Activated naive CD4-positive, alpha-beta T cell treated with anti-CD3 and anti-CD28 coated beads for 36 hours (primary cell): ENCODE measurements around the gene SPTB. TPM values are rescaled to one million over a fixed set of nuclear protein-coding genes. Genes with fewer than 3 reads are reported as not detected.
A peak's percentile ranks its signal among the peaks of the same experiment; 100 is the strongest.
"Not testable (repeated sequence)": the region's sequence is repeated elsewhere in the genome, so short reads cannot be mapped to it uniquely, and the experiment has no call there.

Source experiments
- CTCF ChIA-PET: fragments of 350-600 bp; sonication (Branson Sonifier 250); formaldehyde crosslinking; loops from one replicate; lab custom pipeline; 2021; ENCODE audit warnings: antibody characterized with exemption; lab: Charles Lee
- DNase-seq: peaks from one replicate; pipeline ENCODE4 v3.0.0-alpha.2; 2020
- H3K27ac Mint-ChIP-seq: one replicate; pipeline ENCODE4 v1.8.0; 2021; ENCODE audit warnings: mild to moderate bottlenecking, mixed read lengths
- H3K27me3 Mint-ChIP-seq: one replicate; pipeline ENCODE4 v1.8.0; 2021; ENCODE audit warnings: low read depth, mixed read lengths
- H3K36me3 Mint-ChIP-seq: one replicate; pipeline ENCODE4 v1.8.0; 2021; ENCODE audit warnings: low read depth, mixed read lengths
- H3K4me1 Mint-ChIP-seq: one replicate; pipeline ENCODE4 v1.8.0; 2021; ENCODE audit warnings: low read depth, mixed read lengths
- H3K4me3 Mint-ChIP-seq: one replicate; pipeline ENCODE4 v1.8.0; 2021; ENCODE audit warnings: mild to moderate bottlenecking, moderate library complexity, mixed read lengths
- H3K9me3 Mint-ChIP-seq: one replicate; pipeline ENCODE4 v1.8.0; 2021; ENCODE audit warnings: mixed read lengths
- intact Hi-C: fragments of 100-400 bp; cut with micrococcal nuclease; formaldehyde crosslinking; loops from one replicate; pipeline ENCODE4 v1.15.1; 2023
- total RNA-seq, 2 experiments: library from RNA; stranded (reverse); gene quantifications; one replicate each; pipeline ENCODE4 v1.2.3, GENCODE V29; 2021

Gene SPTB
- total RNA-seq, 2 experiments from 2014 or later, result 0.42 to 0.55 TPM

DNA sequence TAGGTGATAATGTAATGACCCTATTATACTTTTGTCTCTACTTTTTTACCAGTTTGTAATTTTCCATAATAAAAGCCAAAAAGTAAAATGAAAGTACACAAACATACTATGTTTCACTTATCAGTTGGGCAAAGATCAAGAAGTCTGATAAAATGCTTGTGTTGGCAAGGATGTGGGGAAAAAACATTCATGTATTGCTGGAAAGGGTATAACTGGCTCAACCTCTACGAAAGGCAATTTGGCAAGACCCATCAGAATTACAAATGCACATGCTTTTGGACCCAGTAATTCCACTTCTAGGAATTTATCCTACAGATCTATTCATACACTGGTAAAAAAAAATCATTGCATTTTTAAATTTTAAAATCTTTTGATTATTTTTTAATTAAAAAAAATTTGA, 68.0 kb downstream of the SPTB start:
- intact Hi-C loops, result no loop called here
- Mint-ChIP-seq H3K4me3 (no peak overlapping the region), H3K27me3 (peaks cover 2% of the 10 kb centered on the region), H3K36me3 (no peaks in the 10 kb centered on the region), H3K4me1 (peaks cover 7% of the 10 kb centered on the region), H3K9me3 (no peaks in the 10 kb centered on the region), H3K27ac (no peak overlapping the region)
- CTCF ChIA-PET, result no interaction called here
- DNase-seq, result no peak

DNA sequence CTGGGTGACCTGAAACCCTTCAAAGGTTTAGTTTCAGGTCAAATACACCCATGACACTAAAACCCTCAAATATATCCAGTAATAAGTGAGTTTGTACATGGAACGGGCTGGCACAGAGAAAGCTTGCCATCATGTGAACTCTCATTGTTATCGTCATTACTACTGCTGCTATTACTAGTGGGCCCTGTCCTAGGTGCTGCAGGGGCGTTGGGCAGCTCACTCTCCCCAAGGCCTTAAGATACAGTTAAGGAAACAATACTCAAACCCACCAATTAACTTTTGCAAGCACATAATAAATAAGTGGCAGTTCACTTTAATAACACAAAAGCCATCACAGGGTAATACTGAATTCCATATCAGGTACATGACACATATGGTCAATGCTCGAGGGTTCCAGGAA, 71.3 kb downstream of the SPTB start:
- Mint-ChIP-seq H3K27me3 (peaks cover 2% of the 10 kb centered on the region), H3K9me3 (no peaks in the 10 kb centered on the region), H3K27ac (no peak overlapping the region), H3K4me1 (peaks cover 7% of the 10 kb centered on the region), H3K4me3 (no peak overlapping the region), H3K36me3 (no peaks in the 10 kb centered on the region)
- intact Hi-C loops, result no loop called here
- CTCF ChIA-PET, result interaction anchor here (1.7 kb wide), 1 partner anchor 84 kb away, joined by 6 read pairs; no protein-coding TSS in a partner anchor
- DNase-seq, result no peak

DNA sequence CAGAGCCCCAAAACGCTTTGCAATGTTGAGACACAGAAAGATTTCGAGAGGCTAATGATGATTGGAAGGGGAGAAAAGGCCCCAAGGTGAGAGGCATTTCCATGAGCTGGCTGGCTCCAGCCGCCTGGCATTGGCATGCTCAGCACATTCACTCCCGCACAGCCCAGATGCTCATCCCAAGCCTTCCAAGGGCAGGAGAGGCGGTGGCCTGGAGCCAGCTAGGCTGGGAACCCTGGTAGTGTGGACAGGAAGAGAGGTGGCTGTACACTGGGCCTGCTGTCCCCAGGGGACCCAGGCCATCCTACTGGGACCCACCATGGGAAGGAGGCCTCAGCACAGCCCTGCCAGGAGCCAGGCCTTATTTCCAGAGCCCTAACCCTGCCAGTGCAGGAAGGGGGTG, 72.2 kb downstream of the SPTB start:
- no peak for DNase-seq
- H3K4me1 Mint-ChIP-seq, result peaks cover 4% of the 10 kb centered on the region
- H3K9me3 Mint-ChIP-seq, result no peaks in the 10 kb centered on the region
- intact Hi-C loops, result no loop called here
- CTCF ChIA-PET, result interaction anchor here (0.7 kb wide), 1 partner anchor 43 kb away, joined by 3 read pairs; no protein-coding TSS in a partner anchor
- H3K27me3 Mint-ChIP-seq, result peaks cover 2% of the 10 kb centered on the region
- H3K4me3 Mint-ChIP-seq, result no peak overlapping the region
- no peaks in the 10 kb centered on the region for H3K36me3 Mint-ChIP-seq
- H3K27ac Mint-ChIP-seq, result no peak overlapping the region

DNA sequence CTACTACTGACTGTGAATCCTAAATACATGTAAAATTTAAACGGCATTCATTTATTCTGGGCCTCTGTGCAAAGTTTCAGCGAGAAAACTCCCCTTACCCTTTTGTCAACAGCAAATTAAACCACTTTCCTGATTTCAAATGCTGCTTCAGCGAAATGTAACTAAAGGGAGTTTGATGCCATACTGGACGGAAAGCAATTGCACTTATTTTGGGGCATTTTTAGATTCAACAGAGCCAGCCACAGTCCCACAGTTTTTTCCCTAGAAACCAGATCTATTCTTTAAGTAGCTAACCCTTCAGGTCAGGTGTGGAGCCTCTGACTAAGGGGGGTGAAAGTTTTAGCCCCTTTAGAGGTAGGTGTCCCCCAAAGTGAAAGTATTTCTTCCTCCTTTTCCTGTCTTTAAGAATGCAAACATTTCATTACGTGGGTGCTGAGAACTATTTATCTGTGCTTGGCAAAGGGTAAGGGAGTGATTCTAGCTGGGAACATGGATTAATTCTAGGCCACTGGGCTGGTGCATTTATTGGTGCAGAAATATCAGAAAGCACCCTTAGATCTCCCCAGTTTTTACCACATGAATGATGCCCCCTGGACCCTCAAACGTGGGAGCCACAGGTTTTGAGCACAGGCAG, 72.7 kb downstream of the SPTB start:
- Mint-ChIP-seq H3K27me3 (peaks cover 2% of the 10 kb centered on the region), H3K27ac (no peak overlapping the region), H3K36me3 (no peaks in the 10 kb centered on the region), H3K4me3 (no peak overlapping the region), H3K9me3 (no peaks in the 10 kb centered on the region), H3K4me1 (no peaks in the 10 kb centered on the region)
- DNase-seq, result no peak
- CTCF ChIA-PET, result interaction anchor here (0.7 kb wide), 1 partner anchor 42 kb away, joined by 3 read pairs; no protein-coding TSS in a partner anchor
- intact Hi-C loops, result no loop called here

DNA sequence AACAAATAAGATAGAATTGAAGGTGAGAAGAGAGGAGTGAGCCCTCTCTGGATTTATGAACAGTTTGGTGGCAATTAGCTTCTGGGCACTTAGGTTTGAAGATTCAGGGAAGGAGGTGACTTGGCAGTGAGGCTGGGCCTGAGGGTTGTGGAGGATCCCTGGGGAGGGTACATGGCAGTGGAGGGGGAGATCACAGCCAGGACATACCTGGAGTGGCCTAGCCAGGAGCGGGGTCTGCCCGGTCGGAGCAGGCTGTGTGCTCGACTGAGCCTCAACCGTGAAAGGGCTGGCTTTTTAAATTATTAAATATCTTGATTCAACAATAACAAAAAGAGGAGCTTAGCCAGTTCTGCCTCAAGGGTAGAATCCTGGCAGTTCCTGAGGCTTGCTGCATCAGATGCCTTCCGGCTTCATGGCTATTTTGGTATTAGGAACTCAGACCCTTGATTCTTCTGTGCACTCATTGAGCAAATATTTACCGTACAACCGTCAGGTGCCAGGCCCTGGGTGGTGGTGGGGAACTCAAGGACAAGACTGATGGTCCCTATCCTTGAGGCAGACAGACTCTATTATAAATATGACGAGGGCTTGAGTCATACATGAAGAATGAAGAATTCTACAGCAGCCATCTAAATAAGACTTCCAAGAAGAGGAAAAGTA, 73.4 kb downstream of the SPTB start:
- Mint-ChIP-seq H3K9me3 (no peaks in the 10 kb centered on the region), H3K4me3 (no peak overlapping the region), H3K36me3 (no peaks in the 10 kb centered on the region), H3K27ac (no peak overlapping the region), H3K27me3 (peaks cover 2% of the 10 kb centered on the region), H3K4me1 (no peaks in the 10 kb centered on the region)
- CTCF ChIA-PET, result no interaction called here
- DNase-seq, result no peak
- intact Hi-C loops, result no loop called here

DNA sequence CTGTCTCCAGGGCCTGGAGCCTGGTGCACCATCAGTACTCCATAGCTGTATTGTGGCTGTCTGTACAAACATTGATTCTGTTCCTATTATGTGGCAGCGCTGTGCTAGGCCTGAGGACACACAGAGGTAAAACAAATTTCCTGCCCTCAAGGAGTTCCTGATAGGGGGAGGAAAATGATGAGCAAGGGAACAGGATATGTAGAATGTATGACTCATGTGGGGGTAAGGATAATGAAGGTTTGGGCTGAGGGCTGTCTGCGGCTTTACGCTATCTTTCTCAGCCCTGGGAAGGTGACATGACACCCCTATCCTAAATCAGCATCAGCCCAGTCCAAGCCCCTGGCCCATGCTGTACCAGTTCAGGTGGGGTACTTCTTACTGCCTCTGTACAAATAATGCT, 74.1 kb downstream of the SPTB start:
- intact Hi-C loops, H3K4me1 Mint-ChIP-seq, H3K9me3 Mint-ChIP-seq, DNase-seq, H3K4me3 Mint-ChIP-seq, H3K27me3 Mint-ChIP-seq, CTCF ChIA-PET, H3K36me3 Mint-ChIP-seq, H3K27ac Mint-ChIP-seq: not testable (repeated sequence)

DNA sequence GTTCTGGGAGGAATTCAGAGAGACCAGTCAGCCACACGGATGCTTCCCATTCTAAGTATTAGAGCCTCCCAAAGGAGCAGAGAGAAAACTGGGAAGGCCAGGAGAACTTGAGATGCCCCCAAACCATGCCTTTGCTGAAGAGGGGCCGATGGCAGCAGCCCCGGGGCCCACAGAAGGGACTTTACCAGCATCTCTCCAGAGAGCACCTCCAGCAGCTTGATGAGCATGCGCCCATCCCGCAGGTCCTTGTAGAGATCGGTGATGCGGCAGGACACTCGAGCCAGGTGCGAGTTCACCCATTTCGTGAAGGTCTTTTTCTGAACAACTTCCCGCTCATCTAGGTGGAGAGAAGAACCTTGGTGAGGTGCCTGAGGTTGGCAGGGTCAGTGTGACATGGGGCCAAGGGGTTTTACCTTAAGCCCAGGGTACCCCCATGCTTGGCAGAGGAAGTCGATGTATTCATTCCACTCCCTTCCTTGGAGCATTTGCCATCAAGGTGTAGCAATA, 74.9 kb downstream of the SPTB start:
- no peak overlapping the region for H3K27ac Mint-ChIP-seq
- H3K9me3 Mint-ChIP-seq, result no peaks in the 10 kb centered on the region
- intact Hi-C loops, result loop anchor here (5.0 kb wide), 2 partner anchors 87 to 177 kb away; no protein-coding TSS in a partner anchor
- H3K4me1 Mint-ChIP-seq, result no peaks in the 10 kb centered on the region
- H3K36me3 Mint-ChIP-seq, result no peaks in the 10 kb centered on the region
- CTCF ChIA-PET, result interaction anchor here (0.6 to 1.1 kb wide), 2 partner anchors 9 to 995 kb away, joined by 4 to 7 read pairs; no protein-coding TSS in a partner anchor
- DNase-seq, result no peak
- no peak overlapping the region for H3K4me3 Mint-ChIP-seq
- H3K27me3 Mint-ChIP-seq, result peaks cover 2% of the 10 kb centered on the region

DNA sequence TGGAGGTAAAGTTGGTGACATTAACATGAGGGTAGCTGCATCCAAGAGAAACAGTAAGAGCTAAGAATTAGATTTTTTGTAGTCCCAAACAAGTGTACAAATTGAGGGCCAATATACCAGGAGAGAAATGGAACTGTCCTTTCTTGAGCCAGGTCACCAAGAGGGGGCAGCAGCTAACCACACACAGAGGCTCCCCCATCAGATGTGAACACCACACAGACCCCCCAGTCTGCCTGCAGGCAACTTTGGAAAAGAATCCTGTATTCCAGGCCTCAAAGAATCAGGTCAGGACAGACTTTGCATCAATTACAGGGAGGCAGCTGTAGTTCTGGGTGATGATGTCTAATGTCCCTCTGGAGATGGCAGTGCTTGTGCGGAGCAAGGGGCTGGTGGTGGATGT, 77.9 kb downstream of the SPTB start:
- no peaks in the 10 kb centered on the region for H3K4me1 Mint-ChIP-seq
- CTCF ChIA-PET, result interaction anchor here (0.9 to 3.1 kb wide), 5 partner anchors 9 to 90 kb away, joined by 3 to 19 read pairs (median 4); no protein-coding TSS in a partner anchor
- H3K9me3 Mint-ChIP-seq, result no peaks in the 10 kb centered on the region
- intact Hi-C loops, result loop anchor here (5.0 kb wide), 2 partner anchors 91 to 181 kb away; no protein-coding TSS in a partner anchor
- no peaks in the 10 kb centered on the region for H3K36me3 Mint-ChIP-seq
- no peak overlapping the region for H3K4me3 Mint-ChIP-seq
- H3K27me3 Mint-ChIP-seq, result no peaks in the 10 kb centered on the region
- DNase-seq, result peak; percentile 26
- H3K27ac Mint-ChIP-seq, result no peak overlapping the region

DNA sequence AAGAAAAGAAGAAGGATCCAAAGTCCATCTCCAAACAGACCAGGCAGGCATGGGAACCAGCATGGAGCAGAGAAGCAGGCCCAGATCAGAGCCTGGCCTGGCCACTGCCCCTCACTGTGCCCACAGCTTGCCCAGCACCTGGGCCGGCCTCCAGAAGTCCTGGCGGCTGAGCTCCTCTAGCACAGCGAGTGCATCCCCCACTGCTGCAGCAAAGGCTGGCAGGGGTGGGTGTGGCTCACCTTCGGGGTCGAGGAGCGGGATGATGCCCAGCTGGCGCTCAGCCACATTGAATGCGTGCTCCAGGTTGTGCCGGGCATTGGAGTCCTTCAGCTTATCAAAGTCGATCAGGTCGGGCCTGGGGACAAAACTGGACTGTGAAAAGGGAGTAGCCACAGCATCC, 78.7 kb downstream of the SPTB start:
- no peak for DNase-seq
- CTCF ChIA-PET, result interaction anchor here (0.7 to 3.1 kb wide), 5 partner anchors 8 to 91 kb away, joined by 3 to 19 read pairs (median 4); no protein-coding TSS in a partner anchor
- intact Hi-C loops, result loop anchor here (5.0 kb wide), 2 partner anchors 91 to 181 kb away; no protein-coding TSS in a partner anchor
- H3K27ac Mint-ChIP-seq, result no peak overlapping the region
- H3K27me3 Mint-ChIP-seq, result no peaks in the 10 kb centered on the region
- no peak overlapping the region for H3K4me3 Mint-ChIP-seq
- no peaks in the 10 kb centered on the region for H3K9me3 Mint-ChIP-seq
- H3K4me1 Mint-ChIP-seq, result no peaks in the 10 kb centered on the region
- H3K36me3 Mint-ChIP-seq, result no peaks in the 10 kb centered on the region

DNA sequence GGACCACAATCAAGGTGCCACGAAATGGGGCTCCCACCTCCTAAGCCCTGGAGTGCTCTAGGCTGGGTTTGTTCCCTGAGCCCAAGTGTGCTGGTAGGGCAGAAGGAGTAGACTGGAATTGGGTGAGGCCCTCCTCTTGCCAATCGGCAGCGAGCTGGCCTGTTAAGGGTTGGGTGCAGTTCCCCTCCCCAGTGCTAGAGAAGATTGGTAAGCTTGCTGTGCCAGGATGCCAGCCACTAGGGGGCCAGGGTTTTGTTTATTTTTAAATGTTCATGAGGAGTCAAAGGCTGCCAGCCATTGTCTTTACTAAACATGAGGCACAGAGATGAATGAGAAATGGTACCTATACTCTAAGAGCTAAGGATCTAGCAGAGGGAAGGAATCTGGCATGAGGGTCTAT, 79.7 kb downstream of the SPTB start:
- H3K9me3 Mint-ChIP-seq, result no peaks in the 10 kb centered on the region
- no peak overlapping the region for H3K27ac Mint-ChIP-seq
- H3K4me1 Mint-ChIP-seq, result no peaks in the 10 kb centered on the region
- no peaks in the 10 kb centered on the region for H3K36me3 Mint-ChIP-seq
- no peak overlapping the region for H3K4me3 Mint-ChIP-seq
- CTCF ChIA-PET, result interaction anchor here (0.7 to 3.1 kb wide), 6 partner anchors 10 to 199 kb away, joined by 3 to 19 read pairs (median 3); no protein-coding TSS in a partner anchor
- no peak for DNase-seq
- intact Hi-C loops, result loop anchor here (5.0 kb wide), 2 partner anchors 92 to 182 kb away; no protein-coding TSS in a partner anchor
- H3K27me3 Mint-ChIP-seq, result no peaks in the 10 kb centered on the region

DNA sequence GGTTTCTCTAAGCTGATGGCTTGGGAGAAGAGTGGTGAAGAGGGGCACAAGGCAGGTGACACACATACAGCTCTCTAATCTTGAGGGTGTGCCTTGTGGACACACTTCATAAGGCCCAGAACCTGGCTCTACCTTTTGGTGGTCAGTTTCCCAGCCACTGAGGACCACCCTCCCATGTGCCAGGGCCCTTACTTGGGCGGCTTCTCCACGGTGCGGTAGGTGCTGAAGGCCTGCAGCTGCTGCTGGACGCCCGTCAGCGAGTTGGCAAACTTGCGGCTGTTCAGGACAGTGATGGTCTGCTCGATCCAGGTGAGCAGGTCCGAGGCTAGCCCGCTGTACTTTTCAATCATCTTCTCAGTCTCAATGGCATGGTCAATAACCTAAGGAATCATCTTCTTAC, 80.2 kb downstream of the SPTB start:
- Mint-ChIP-seq H3K27ac (no peak overlapping the region), H3K36me3 (no peaks in the 10 kb centered on the region), H3K4me3 (no peak overlapping the region), H3K4me1 (no peaks in the 10 kb centered on the region), H3K9me3 (no peaks in the 10 kb centered on the region), H3K27me3 (no peaks in the 10 kb centered on the region)
- DNase-seq, result no peak
- CTCF ChIA-PET, result interaction anchor here (0.7 to 3.1 kb wide), 6 partner anchors 10 to 199 kb away, joined by 3 to 19 read pairs (median 3); no protein-coding TSS in a partner anchor
- intact Hi-C loops, result no loop called here

DNA sequence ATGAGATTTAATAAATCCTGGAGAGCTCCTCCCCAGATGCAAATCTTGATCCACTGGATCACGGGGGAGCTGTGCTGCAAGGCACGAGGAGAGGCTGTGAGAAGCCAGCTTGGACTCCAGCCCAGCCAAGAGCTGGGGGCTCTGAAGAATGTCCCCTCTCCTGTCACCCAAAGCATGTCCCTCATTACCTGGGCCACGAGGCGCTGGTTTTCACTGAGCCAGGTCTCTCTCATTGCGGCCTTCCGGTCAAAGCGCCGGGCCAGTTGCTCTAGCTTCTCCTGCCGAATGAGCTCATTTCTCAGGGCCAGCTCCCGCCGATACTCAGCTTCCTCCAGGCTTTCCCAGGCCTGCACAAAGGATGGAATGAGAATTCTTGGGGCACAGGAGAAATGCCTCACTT, 83.3 kb downstream of the SPTB start:
- Mint-ChIP-seq H3K36me3 (no peaks in the 10 kb centered on the region), H3K4me3 (no peak overlapping the region), H3K27ac (no peak overlapping the region), H3K27me3 (no peaks in the 10 kb centered on the region), H3K4me1 (no peaks in the 10 kb centered on the region), H3K9me3 (no peaks in the 10 kb centered on the region)
- CTCF ChIA-PET, result interaction anchor here (0.9 kb wide), 1 partner anchor 32 kb away, joined by 3 read pairs; no protein-coding TSS in a partner anchor
- intact Hi-C loops, result no loop called here
- no peak for DNase-seq
